Gastrocnemius medialis (tissue), 4 donors: ENCODE measurements around the gene ITPR2. TPM values are rescaled to one million over a fixed set of nuclear protein-coding genes. Genes with fewer than 3 reads are reported as not detected.

ENCODE experiments used
- ATAC-seq, 2 donors: fragments of 150-250 bp; one replicate each; pipeline ENCODE4 v1.9.1; 2016
- DNase-seq, 2 donors: peaks; one replicate each; pipeline ENCODE4 v3.0.0-alpha.2; 2019
- H3K27ac ChIP-seq, 4 donors: fragments of 200-600 bp; sonication (generic); 1 replicate in 1 of 4; 2 replicates in 3 of 4; pipeline ENCODE4 v1.5.1; 2016 to 2018; ENCODE audit warnings: mild to moderate bottlenecking in 2 of 4, moderate library complexity in 1 of 4
- H3K27me3 ChIP-seq, 3 donors: fragments of 200-600 bp; sonication (generic) in 2 of 3; 1 replicate in 1 of 3; 2 replicates in 2 of 3; pipeline versions ENCODE4 v1.5.1 to v1.6.0; 2016 to 2019; ENCODE audit warnings: mild to moderate bottlenecking in 1 of 3, moderate library complexity in 1 of 3
- H3K36me3 ChIP-seq, 2 donors: fragments of 200-600 bp; sonication (generic) in 1 of 2; one replicate each; pipeline ENCODE4 v1.5.1; 2017 to 2018
- H3K4me1 ChIP-seq, 2 donors: fragments of 200-600 bp; sonication (generic) in 1 of 2; one replicate each; pipeline ENCODE4 v1.5.1; 2016 to 2017; ENCODE audit warnings: mild to moderate bottlenecking in 2 of 2
- H3K4me3 ChIP-seq, 4 donors: fragments of 200-600 bp; sonication (generic) in 3 of 4; 1 replicate in 1 of 4; 2 replicates in 3 of 4; pipeline ENCODE4 v1.5.1; 2016 to 2019; ENCODE audit warnings: mild to moderate bottlenecking in 2 of 4
- H3K9me3 ChIP-seq, 3 donors: fragments of 200-600 bp; sonication (generic) in 2 of 3; 1 replicate in 1 of 3; 2 replicates in 2 of 3; pipeline ENCODE4 v1.5.1; 2016 to 2019
- POLR2A ChIP-seq, 2 donors: fragments of 450-650 bp; IDR thresholded peaks; one replicate each; pipeline ENCODE4 v1.6.1; 2017; ENCODE audit warnings: antibody characterized with exemption in 2 of 2, mild to moderate bottlenecking in 2 of 2, moderate library complexity in 2 of 2
- in situ Hi-C, 4 donors: fragments of 200-750 bp; cut with MboI; loops; one replicate each; pipeline versions ENCODE4 v1.15.0 to v1.8.0; 2017; ENCODE audit warnings: low sequenced_read_pairs in 4 of 4
- intact Hi-C: fragments of 100-400 bp; cut with DNase I; formaldehyde crosslinking; loops from one replicate; pipeline ENCODE4 v1.15.1; 2023; ENCODE audit warnings: low total_unique reads
- total RNA-seq, 4 donors: library from RNA; depleted of rRNA; stranded (reverse); fragments of >200 nt; gene quantifications; one replicate each; pipeline versions ENCODE4 v1.1.0 to v1.2.3, GENCODE V29; 2016
- TF ChIP-seq, protein P1 (sequence below), 5 experiments: fragments of 450-650 bp in 3 of 5; fragments of 200-600 bp in 2 of 5; sonication (generic) in 2 of 5; IDR thresholded peaks in 4 of 5; conservative IDR thresholded peaks in 1 of 5; 1 replicate in 4 of 5; 2 replicates in 1 of 5; pipeline ENCODE4 v1.5.1; 2016 to 2019; ENCODE audit warnings: antibody characterized with exemption in 5 of 5, mild to moderate bottlenecking in 3 of 5, moderate library complexity in 3 of 5

Gene ITPR2
- total RNA-seq, 4 donors from 2014 or later = 3.8 to 23.8 (median 4.1) TPM

DNA sequence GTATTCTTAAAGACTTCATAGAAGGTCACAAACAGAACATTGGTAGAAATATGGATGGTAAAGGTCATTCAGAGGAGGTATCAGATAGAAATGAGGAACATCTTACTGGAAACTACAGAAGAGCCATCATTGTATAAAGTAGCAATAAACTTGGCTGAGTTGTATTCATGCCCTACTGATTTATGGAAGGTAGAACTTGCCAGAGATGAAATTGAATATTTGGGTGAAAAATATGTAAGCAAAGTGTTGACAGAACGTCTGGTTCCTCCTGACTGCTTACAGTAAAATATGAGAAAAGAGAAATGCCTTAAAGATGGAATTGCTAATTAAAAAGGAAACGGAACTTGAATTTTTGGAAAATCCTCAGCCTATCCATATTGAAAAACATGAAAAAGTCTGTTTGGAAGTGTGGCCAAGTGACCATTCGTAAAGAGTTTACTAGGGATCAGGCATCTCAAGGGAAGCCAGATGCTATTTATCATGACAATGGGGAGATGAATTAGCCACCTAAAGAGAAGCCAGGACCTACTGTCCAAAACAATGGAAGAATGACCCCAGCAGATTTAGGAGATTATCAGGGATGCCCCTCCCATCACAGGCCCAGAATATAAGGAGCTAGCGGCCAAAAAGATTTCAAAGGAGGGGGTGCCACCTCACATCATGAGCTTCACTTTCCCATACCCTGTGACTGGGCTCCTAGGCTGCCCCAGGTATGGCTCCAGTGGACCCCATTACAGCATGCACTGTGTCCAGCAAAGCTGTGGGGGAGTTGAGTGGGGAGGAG, 189.3 kb downstream of the ITPR2 start:
- H3K4me3 ChIP-seq = no peak overlapping the region
- in situ Hi-C loops = loop anchor here in 3 of 4 donors (10.0 to 25.0 kb wide), 2 partner anchors 549 to 556 kb away; no protein-coding TSS in a partner anchor
- DNase-seq = no peak
- H3K9me3 ChIP-seq = no peaks in the 10 kb centered on the region
- no peak for TF ChIP-seq POLR2A (IDR thresholded peaks at IDR 0.05)
- TF ChIP-seq, protein P1, sequence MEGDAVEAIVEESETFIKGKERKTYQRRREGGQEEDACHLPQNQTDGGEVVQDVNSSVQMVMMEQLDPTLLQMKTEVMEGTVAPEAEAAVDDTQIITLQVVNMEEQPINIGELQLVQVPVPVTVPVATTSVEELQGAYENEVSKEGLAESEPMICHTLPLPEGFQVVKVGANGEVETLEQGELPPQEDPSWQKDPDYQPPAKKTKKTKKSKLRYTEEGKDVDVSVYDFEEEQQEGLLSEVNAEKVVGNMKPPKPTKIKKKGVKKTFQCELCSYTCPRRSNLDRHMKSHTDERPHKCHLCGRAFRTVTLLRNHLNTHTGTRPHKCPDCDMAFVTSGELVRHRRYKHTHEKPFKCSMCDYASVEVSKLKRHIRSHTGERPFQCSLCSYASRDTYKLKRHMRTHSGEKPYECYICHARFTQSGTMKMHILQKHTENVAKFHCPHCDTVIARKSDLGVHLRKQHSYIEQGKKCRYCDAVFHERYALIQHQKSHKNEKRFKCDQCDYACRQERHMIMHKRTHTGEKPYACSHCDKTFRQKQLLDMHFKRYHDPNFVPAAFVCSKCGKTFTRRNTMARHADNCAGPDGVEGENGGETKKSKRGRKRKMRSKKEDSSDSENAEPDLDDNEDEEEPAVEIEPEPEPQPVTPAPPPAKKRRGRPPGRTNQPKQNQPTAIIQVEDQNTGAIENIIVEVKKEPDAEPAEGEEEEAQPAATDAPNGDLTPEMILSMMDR (IDR thresholded peaks at IDR 0.05 in 4 of 5, conservative IDR thresholded peaks at IDR 0.05 in 1 of 5) = no peak
- H3K36me3 ChIP-seq = no peaks in the 10 kb centered on the region
- H3K27me3 ChIP-seq = no peaks in the 10 kb centered on the region
- ATAC-seq = no peak
- no peak overlapping the region for H3K27ac ChIP-seq
- intact Hi-C loops = no loop called here
- H3K4me1 ChIP-seq = no peaks in the 10 kb centered on the region

DNA sequence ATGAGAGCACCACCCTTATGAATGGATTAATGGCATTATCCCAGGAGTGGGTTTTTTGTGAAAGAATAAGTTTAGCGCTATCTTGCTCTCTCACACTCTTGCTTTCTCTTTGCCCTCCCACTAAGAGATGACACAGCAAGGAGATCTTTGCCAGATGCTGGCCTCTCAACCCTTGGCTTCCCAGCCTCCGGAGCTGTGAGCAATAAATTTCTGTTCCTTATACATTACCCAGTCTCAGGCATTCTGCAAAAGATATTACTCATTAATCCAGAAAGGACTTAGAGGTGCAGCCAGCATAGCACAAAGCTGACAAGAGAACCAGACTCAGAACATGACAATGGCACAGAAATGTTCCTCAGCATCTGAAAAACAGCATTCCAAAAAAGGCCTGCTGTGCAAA, 190.6 kb downstream of the ITPR2 start:
- no peaks in the 10 kb centered on the region for H3K36me3 ChIP-seq
- ATAC-seq (no peak), DNase-seq (no peak)
- TF ChIP-seq POLR2A (IDR thresholded peaks at IDR 0.05) = no peak
- TF ChIP-seq, protein P1 (IDR thresholded peaks at IDR 0.05 in 4 of 5, conservative IDR thresholded peaks at IDR 0.05 in 1 of 5) = no peak
- H3K4me1 ChIP-seq = peaks cover 0 to 10% of the 10 kb centered on the region in 2 donors
- H3K9me3 ChIP-seq = no peaks in the 10 kb centered on the region
- in situ Hi-C loops = loop anchor here in 3 of 4 donors (10.0 to 25.0 kb wide), 2 partner anchors 548 to 555 kb away; no protein-coding TSS in a partner anchor
- no peak overlapping the region for H3K4me3 ChIP-seq
- H3K27me3 ChIP-seq = no peaks in the 10 kb centered on the region
- intact Hi-C loops = no loop called here
- no peak overlapping the region for H3K27ac ChIP-seq

- in situ Hi-C loops (loop anchor here in 2 of 4 donors (25.0 kb wide), 1 partner anchor 550 kb away; no protein-coding TSS in a partner anchor), intact Hi-C loops (no loop called here)
- H3K4me3 ChIP-seq = no peak overlapping the region
- no peaks in the 10 kb centered on the region for H3K36me3 ChIP-seq
- no peak overlapping the region for H3K27ac ChIP-seq
- peaks cover 0 to 16% of the 10 kb centered on the region in 2 donors for H3K4me1 ChIP-seq
- TF ChIP-seq POLR2A (IDR thresholded peaks at IDR 0.05) = no peak
- TF ChIP-seq, protein P1 (IDR thresholded peaks at IDR 0.05 in 4 of 5, conservative IDR thresholded peaks at IDR 0.05 in 1 of 5) = no peak
- ATAC-seq = peak in 1 of 2 donors; percentile 72
- no peaks in the 10 kb centered on the region for H3K27me3 ChIP-seq
- no peaks in the 10 kb centered on the region for H3K9me3 ChIP-seq
- no peak for DNase-seq
Observed at GRCh38 chr12:26636710-26637328, 196.2 kb downstream of the ITPR2 start.

DNA sequence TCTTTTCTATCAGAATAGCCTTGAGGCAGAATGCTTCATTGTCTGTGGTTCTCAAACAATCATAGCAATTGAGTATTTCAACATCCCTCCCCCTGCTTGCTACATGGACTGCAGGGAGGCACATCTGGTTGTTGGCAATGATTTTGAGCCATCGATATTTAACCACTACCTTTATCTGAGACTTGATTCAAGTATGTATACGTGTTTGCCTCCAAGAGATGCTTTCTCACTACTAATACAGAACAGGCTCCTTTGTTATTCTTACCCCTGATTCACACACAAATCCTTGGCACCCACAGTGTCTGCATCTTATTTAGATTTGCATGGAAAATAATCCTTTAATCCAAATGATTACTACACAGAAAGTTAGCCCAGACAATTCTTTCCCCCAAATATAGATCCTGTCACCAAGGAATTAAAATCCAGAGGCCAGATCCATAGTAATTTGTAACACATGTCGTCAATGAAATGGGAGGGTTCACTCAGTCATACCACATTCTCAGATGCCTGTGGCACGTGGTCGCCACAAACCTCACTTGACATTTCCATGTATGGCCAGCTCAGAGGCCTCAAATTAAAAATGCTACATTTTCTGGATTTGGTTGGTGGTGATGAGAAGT, 199.3 kb downstream of the ITPR2 start:
- TF ChIP-seq, protein P1 (IDR thresholded peaks at IDR 0.05 in 4 of 5, conservative IDR thresholded peaks at IDR 0.05 in 1 of 5) = no peak
- no peak for TF ChIP-seq POLR2A (IDR thresholded peaks at IDR 0.05)
- H3K9me3 ChIP-seq = no peaks in the 10 kb centered on the region
- no peak overlapping the region for H3K4me3 ChIP-seq
- no peak overlapping the region for H3K27ac ChIP-seq
- intact Hi-C loops = no loop called here
- no peak for DNase-seq
- H3K4me1 ChIP-seq = peaks cover 0 to 16% of the 10 kb centered on the region in 2 donors
- H3K36me3 ChIP-seq = no peaks in the 10 kb centered on the region
- in situ Hi-C loops = loop anchor here in 2 of 4 donors (25.0 kb wide), 1 partner anchor 546 kb away; no protein-coding TSS in a partner anchor
- H3K27me3 ChIP-seq = no peaks in the 10 kb centered on the region
- ATAC-seq = no peak
